ENCODE data around the gene RNF208. TPM values are rescaled to one million over a fixed set of nuclear protein-coding genes. Genes with fewer than 3 reads are reported as not detected.

Gene RNF208
- total and polyA plus RNA-seq, 2 experiments from 2014 or later = 1.4 to 5.6 TPM

DNA sequence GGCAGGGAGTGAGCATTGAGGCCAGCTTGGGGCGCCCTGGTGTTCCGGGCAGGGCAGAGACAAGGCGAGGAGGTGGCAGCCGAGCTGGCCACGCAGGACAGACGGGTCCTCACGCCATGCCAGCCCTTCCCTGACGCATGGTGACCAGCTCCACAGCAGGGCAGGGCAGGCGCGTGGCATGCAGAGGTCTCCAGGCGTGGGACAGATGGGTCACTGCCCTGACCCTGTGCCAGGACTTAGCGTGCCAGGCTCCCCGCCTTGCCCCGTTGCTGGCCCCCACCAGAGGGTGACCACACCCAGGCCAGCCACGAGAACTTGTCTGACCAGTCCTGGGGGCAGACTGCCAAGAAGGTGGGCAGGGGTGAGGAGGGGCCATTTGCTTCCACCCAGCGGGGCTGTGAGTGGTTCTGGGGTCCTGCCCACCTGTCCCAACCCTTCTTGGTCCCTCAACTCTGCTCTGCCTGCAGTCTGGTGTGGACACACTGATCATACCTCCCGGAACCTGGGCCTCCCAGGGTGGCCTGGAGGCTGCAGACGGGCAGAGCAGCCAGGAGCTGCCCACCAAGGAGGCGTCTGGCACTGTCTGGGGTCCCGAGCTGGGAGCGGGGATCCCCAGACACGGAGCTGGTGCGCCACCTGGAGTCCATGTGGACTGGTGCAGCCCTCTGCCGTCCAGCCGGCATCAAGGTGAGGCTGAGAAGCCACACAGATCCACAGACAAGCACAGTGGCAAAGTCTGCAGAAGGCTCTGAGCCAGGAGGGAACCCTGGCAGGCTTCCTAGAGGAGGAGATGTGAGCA, 5.2 kb upstream of the RNF208 start, which contains the start of gene RNF224:
Gene RNF224, plus strand, starts transcription at position 449 of the 799 bp plus-strand sequence. CDS start 834 bp downstream, outside the sequence.
- H3K27me3 ChIP-seq (ENCODE audit: insufficient read depth) = peaks cover 9% of the 10 kb centered on the region; the same call in 1 of the 2 replicates
- Mint-ChIP-seq H3K4me1 (peaks cover 2% of the 10 kb centered on the region; the same call in 2 of the 3 replicates), H3K27ac (no peak within 1 kb of the TSS), H3K36me3 (ENCODE audit: low read depth) (no peaks in the 10 kb centered on the region), H3K4me3 (no peak within 1 kb of the TSS), H3K27me3 (ENCODE audit: insufficient read depth, low read depth, poor library complexity) (peaks cover 3% of the 10 kb centered on the region), H3K9me3 (no peaks in the 10 kb centered on the region)
- no peaks in the 10 kb centered on the region for H3K9me2 ChIP-seq (ENCODE audit: insufficient read depth)
- no peaks in the 10 kb centered on the region for H3K36me3 ChIP-seq (ENCODE audit: insufficient read depth)
- peak within 1 kb of the TSS; percentile 66; the same call in 1 of the 2 replicates for H3K4me2 ChIP-seq
- no peaks in the 10 kb centered on the region for H4K20me1 ChIP-seq (replicated peaks; ENCODE audit: insufficient read depth)
- no peaks in the 10 kb centered on the region for H3K79me2 ChIP-seq (replicated peaks; ENCODE audit: insufficient read depth)
- DNase-seq (ENCODE audit: low spot score) = peak; percentile 93
- no peaks in the 10 kb centered on the region; the same call in 1 of the 2 replicates for H3K4me1 ChIP-seq (ENCODE audit: insufficient read depth)
- H3K4me3 ChIP-seq = no peak within 1 kb of the TSS
- ATAC-seq = peak; percentile 62
- no peak within 1 kb of the TSS for H2AFZ ChIP-seq
- TF ChIP-seq, protein P1, sequence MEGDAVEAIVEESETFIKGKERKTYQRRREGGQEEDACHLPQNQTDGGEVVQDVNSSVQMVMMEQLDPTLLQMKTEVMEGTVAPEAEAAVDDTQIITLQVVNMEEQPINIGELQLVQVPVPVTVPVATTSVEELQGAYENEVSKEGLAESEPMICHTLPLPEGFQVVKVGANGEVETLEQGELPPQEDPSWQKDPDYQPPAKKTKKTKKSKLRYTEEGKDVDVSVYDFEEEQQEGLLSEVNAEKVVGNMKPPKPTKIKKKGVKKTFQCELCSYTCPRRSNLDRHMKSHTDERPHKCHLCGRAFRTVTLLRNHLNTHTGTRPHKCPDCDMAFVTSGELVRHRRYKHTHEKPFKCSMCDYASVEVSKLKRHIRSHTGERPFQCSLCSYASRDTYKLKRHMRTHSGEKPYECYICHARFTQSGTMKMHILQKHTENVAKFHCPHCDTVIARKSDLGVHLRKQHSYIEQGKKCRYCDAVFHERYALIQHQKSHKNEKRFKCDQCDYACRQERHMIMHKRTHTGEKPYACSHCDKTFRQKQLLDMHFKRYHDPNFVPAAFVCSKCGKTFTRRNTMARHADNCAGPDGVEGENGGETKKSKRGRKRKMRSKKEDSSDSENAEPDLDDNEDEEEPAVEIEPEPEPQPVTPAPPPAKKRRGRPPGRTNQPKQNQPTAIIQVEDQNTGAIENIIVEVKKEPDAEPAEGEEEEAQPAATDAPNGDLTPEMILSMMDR (conservative IDR thresholded peaks at IDR 0.05; ENCODE audit: low read depth in 2 of 2) = peak; percentile 87 to 98
- TF ChIP-seq JUNB (IDR thresholded peaks at IDR 0.05; ENCODE audit: unreplicated experiment) = no peak
- no peak within 1 kb of the TSS for H3K27ac ChIP-seq (ENCODE audit: low read depth)
- 0 out of 2 replicates have a peak, but pooled peaks cover 6% of the 10 kb centered on the region for H3F3A ChIP-seq (replicated peaks; ENCODE audit: low read depth)

DNA sequence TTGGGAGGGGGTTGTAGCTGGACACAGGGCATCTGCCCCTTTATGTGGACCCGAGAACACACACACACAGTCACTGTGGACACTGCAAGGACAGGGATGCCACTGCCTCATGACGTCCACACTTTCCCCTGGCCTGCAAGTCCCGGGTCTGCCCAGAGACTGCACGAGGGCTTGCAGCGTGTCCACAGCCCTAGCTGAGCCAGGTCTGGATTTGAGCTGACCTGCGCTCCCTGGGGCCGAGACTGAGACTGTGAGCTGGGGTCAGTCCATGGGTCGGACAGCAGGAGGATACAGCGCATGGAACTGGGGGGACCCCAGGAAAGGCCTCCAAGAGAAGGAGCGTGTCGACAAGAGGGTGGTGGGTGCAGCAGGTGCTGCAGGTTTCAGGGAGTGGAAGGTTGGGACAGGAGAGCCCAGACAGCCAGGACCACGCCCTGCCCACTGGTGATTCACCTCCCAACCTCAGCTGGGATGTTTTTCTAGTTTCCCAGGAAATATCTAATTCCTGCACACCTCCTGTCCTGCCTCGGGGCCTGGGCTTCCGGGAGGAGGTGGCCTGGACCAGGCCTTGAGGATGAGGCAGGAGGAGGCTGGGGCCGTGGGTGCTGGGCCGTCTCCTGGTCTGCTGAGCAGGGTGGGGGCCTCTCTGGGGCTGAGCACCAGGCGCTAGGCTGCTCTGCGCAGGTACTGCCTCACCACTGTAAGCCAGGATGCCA, 4.5 kb upstream of the RNF208 start:
- Histone ChIP-seq H3K4me1 (ENCODE audit: insufficient read depth) (no peaks in the 10 kb centered on the region; the same call in 1 of the 2 replicates), H3K27me3 (ENCODE audit: insufficient read depth) (peaks cover 9% of the 10 kb centered on the region; the same call in 1 of the 2 replicates), H3K9me2 (ENCODE audit: insufficient read depth) (no peaks in the 10 kb centered on the region), H3K79me2 (replicated peaks; ENCODE audit: insufficient read depth) (no peaks in the 10 kb centered on the region), H3K36me3 (ENCODE audit: insufficient read depth) (no peaks in the 10 kb centered on the region), H3K4me3 (no peak overlapping the region), H3F3A (replicated peaks; ENCODE audit: low read depth) (0 out of 2 replicates have a peak, but pooled peaks cover 6% of the 10 kb centered on the region), H4K20me1 (replicated peaks; ENCODE audit: insufficient read depth) (no peaks in the 10 kb centered on the region), H3K4me2 (no peak overlapping the region), H2AFZ (no peak overlapping the region), H3K27ac (ENCODE audit: low read depth) (no peak overlapping the region)
- Mint-ChIP-seq H3K36me3 (ENCODE audit: low read depth) (no peaks in the 10 kb centered on the region), H3K4me3 (no peak overlapping the region), H3K4me1 (peaks cover 2% of the 10 kb centered on the region; the same call in 2 of the 3 replicates), H3K9me3 (no peaks in the 10 kb centered on the region), H3K27ac (no peak overlapping the region), H3K27me3 (ENCODE audit: insufficient read depth, low read depth, poor library complexity) (peaks cover 3% of the 10 kb centered on the region)
- no peak for TF ChIP-seq EZH2phosphoT487 (IDR thresholded peaks at IDR 0.05; ENCODE audit: unreplicated experiment)
- TF ChIP-seq, protein P1 (conservative IDR thresholded peaks at IDR 0.05; ENCODE audit: low read depth in 2 of 2) = no peak
- TF ChIP-seq EZH2 (IDR thresholded peaks at IDR 0.05; ENCODE audit: low read depth, unreplicated experiment) = no peak
- no peak for TF ChIP-seq ZNF114 (CRISPR knock-in tag; IDR thresholded peaks at IDR 0.05)
- no peak for TF ChIP-seq CREB1 (CRISPR knock-in tag; IDR thresholded peaks at IDR 0.05; ENCODE audit: low read depth)
- TF ChIP-seq STAT1 (IDR thresholded peaks at IDR 0.05; ENCODE audit: unreplicated experiment) = no peak
- TF ChIP-seq JUNB (IDR thresholded peaks at IDR 0.05; ENCODE audit: unreplicated experiment) = no peak
- TF ChIP-seq, protein P2, sequence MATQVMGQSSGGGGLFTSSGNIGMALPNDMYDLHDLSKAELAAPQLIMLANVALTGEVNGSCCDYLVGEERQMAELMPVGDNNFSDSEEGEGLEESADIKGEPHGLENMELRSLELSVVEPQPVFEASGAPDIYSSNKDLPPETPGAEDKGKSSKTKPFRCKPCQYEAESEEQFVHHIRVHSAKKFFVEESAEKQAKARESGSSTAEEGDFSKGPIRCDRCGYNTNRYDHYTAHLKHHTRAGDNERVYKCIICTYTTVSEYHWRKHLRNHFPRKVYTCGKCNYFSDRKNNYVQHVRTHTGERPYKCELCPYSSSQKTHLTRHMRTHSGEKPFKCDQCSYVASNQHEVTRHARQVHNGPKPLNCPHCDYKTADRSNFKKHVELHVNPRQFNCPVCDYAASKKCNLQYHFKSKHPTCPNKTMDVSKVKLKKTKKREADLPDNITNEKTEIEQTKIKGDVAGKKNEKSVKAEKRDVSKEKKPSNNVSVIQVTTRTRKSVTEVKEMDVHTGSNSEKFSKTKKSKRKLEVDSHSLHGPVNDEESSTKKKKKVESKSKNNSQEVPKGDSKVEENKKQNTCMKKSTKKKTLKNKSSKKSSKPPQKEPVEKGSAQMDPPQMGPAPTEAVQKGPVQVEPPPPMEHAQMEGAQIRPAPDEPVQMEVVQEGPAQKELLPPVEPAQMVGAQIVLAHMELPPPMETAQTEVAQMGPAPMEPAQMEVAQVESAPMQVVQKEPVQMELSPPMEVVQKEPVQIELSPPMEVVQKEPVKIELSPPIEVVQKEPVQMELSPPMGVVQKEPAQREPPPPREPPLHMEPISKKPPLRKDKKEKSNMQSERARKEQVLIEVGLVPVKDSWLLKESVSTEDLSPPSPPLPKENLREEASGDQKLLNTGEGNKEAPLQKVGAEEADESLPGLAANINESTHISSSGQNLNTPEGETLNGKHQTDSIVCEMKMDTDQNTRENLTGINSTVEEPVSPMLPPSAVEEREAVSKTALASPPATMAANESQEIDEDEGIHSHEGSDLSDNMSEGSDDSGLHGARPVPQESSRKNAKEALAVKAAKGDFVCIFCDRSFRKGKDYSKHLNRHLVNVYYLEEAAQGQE (IDR thresholded peaks at IDR 0.05; ENCODE audit: unreplicated experiment) = no peak
- TF ChIP-seq NANOG (IDR thresholded peaks at IDR 0.05; ENCODE audit: borderline replicate concordance) = no peak
- TF ChIP-seq ZNF331 (CRISPR knock-in tag; IDR thresholded peaks at IDR 0.05; ENCODE audit: low read depth) = no peak
- TF ChIP-seq, protein P3, sequence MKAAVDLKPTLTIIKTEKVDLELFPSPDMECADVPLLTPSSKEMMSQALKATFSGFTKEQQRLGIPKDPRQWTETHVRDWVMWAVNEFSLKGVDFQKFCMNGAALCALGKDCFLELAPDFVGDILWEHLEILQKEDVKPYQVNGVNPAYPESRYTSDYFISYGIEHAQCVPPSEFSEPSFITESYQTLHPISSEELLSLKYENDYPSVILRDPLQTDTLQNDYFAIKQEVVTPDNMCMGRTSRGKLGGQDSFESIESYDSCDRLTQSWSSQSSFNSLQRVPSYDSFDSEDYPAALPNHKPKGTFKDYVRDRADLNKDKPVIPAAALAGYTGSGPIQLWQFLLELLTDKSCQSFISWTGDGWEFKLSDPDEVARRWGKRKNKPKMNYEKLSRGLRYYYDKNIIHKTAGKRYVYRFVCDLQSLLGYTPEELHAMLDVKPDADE (IDR thresholded peaks at IDR 0.05) = no peak
- no peak for DNase-seq (ENCODE audit: low spot score)
- no peak for ATAC-seq

Data from GM23338 (cell line).